ENCODE results near the gene SLC46A2. TPM values are rescaled to one million over a fixed set of nuclear protein-coding genes. Genes with fewer than 3 reads are reported as not detected.
A peak's percentile ranks its signal among the peaks of the same experiment; 100 is the strongest.

The SLC46A2 gene
- total and polyA plus RNA-seq, 9 of the 15 experiments (the other 6 are each of a cell fraction or from before 2014, with no cell fraction given): not detected

GRCh38 chr9:112846528-112847488, 43.9 kb downstream of the SLC46A2 start:
- Histone ChIP-seq H2AFZ (ENCODE audit: low read depth, low read length) (no peak overlapping the region), H3K27me3 (ENCODE audit: control insufficient read depth in 2 of 2, insufficient read depth in 2 of 2, low read length in 2 of 2) (no peaks in the 10 kb centered on the region), H3K27ac (ENCODE audit: extremely low read depth, low read depth, low read length) (no peak overlapping the region), H3K9me1 (ENCODE audit: control insufficient read depth, insufficient read depth, low read length) (no peaks in the 10 kb centered on the region), H3K4me1 (replicated peaks in 1 of 2; ENCODE audit: control insufficient read depth in 2 of 2, insufficient read depth in 2 of 2, low read length in 2 of 2) (peaks cover 0 to 5% of the 10 kb centered on the region in 2 experiments; a peak in 2 of 5 replicates), H4K20me1 (replicated peaks; ENCODE audit: control insufficient read depth, insufficient read depth, low read length) (no peaks in the 10 kb centered on the region), H3K4me2 (ENCODE audit: insufficient read depth, low read length) (no peak overlapping the region), H3K36me3 (ENCODE audit: control insufficient read depth, insufficient read depth, low read length) (no peaks in the 10 kb centered on the region), H3K9me3 (replicated peaks; ENCODE audit: control insufficient read depth, insufficient read depth, low read depth, low read length) (no peaks in the 10 kb centered on the region), H3K9ac (ENCODE audit: insufficient read depth in 1 of 2, low read depth in 2 of 2, low read length in 2 of 2) (no peak overlapping the region), H3K79me2 (ENCODE audit: control insufficient read depth, insufficient read depth, low read length) (no peaks in the 10 kb centered on the region), H3K4me3 (no peak overlapping the region)
- TF ChIP-seq ZNF75A (CRISPR knock-in tag; IDR thresholded peaks at IDR 0.05): no peak
- DNase-seq (ENCODE audit: extremely low read depth in 1 of 4, low spot score in 3 of 4) (no peak), FAIRE-seq (no peak), ATAC-seq (no peak)
- no TSS peak for BruUV-seq (replicated peaks)
- CTCF ChIA-PET (ENCODE audit: low intra/inter-chr PET ratio): no interaction called here
- POLR2A ChIA-PET: no interaction called here
- intact Hi-C loops (cut with micrococcal nuclease) (no loop called here), in situ Hi-C loops (cut with MboI) (no loop called here)
- 60% methylated on average over 13 of the region's 14 CpGs for WGBS (ENCODE audit: insufficient coverage, low coverage, missing lambda C conversion rate)

- no peaks in the 10 kb centered on the region for H3K9me3 ChIP-seq (replicated peaks; ENCODE audit: control insufficient read depth, insufficient read depth, low read depth, low read length)
- H3K27me3 ChIP-seq (ENCODE audit: control insufficient read depth in 2 of 2, insufficient read depth in 2 of 2, low read length in 2 of 2): no peaks in the 10 kb centered on the region
- FAIRE-seq (peak; percentile 92), DNase-seq (ENCODE audit: extremely low read depth in 1 of 4, low spot score in 3 of 4) (peak; percentile 83 to 88 (median 86)), ATAC-seq (peak; percentile 96)
- no peaks in the 10 kb centered on the region for H4K20me1 ChIP-seq (replicated peaks; ENCODE audit: control insufficient read depth, insufficient read depth, low read length)
- POLR2A ChIA-PET: no interaction called here
- CTCF ChIA-PET (ENCODE audit: low intra/inter-chr PET ratio): interaction anchor here (0.7 to 3.3 kb wide), 6 partner anchors 38 to 298 kb away, joined by 3 to 13 read pairs (median 6); no protein-coding TSS in a partner anchor
- H3K9ac ChIP-seq (ENCODE audit: insufficient read depth in 1 of 2, low read depth in 2 of 2, low read length in 2 of 2): no peak overlapping the region
- H3K36me3 ChIP-seq (ENCODE audit: control insufficient read depth, insufficient read depth, low read length): no peaks in the 10 kb centered on the region
- in situ Hi-C loops (cut with MboI) (no loop called here), intact Hi-C loops (cut with micrococcal nuclease) (loop anchor here (1.0 kb wide), 2 partner anchors 42 to 58 kb away; no protein-coding TSS in a partner anchor)
- no peak overlapping the region for H3K4me3 ChIP-seq
- 15% methylated on average over 15 of the region's 15 CpGs for WGBS (ENCODE audit: insufficient coverage, low coverage, missing lambda C conversion rate)
- no TSS peak for BruUV-seq (replicated peaks)
- peak overlapping the region; percentile 86 for H2AFZ ChIP-seq (ENCODE audit: low read depth, low read length)
- H3K9me1 ChIP-seq (ENCODE audit: control insufficient read depth, insufficient read depth, low read length): no peaks in the 10 kb centered on the region
- H3K27ac ChIP-seq (ENCODE audit: extremely low read depth, low read depth, low read length): 0 out of 3 replicates have a peak overlapping the region, but pooled peaks have one; percentile 14
- H3K4me1 ChIP-seq (replicated peaks in 1 of 2; ENCODE audit: control insufficient read depth in 2 of 2, insufficient read depth in 2 of 2, low read length in 2 of 2): peaks cover 0 to 5% of the 10 kb centered on the region in 2 experiments; a peak in 2 of 5 replicates
- no peak overlapping the region for H3K4me2 ChIP-seq (ENCODE audit: insufficient read depth, low read length)
- H3K79me2 ChIP-seq (ENCODE audit: control insufficient read depth, insufficient read depth, low read length): no peaks in the 10 kb centered on the region
- peak; percentile 70 for TF ChIP-seq GABPA (tag; conservative IDR thresholded peaks at IDR 0.05; ENCODE audit: low read depth)
- no peak for TF ChIP-seq PBX2 (CRISPR knock-in tag; IDR thresholded peaks at IDR 0.05; ENCODE audit: low read depth)
- TF ChIP-seq PBX2 (tag; conservative IDR thresholded peaks at IDR 0.05; ENCODE audit: low read depth): no peak
- no peak for TF ChIP-seq PREB (CRISPR knock-in tag; IDR thresholded peaks at IDR 0.05)
- TF ChIP-seq CBX3 (IDR thresholded peaks at IDR 0.05; ENCODE audit: borderline replicate concordance in 1 of 2, low read length in 2 of 2): peak in 1 of 2 experiments; percentile 88; a peak in 2 of 3 replicates
- 0 out of 2 replicates have a peak, but pooled peaks have one; percentile 35 for TF ChIP-seq CREM (IDR thresholded peaks at IDR 0.05; ENCODE audit: low read depth)
These were observed 45.7 kb downstream of the SLC46A2 start for GRCh38 chr9:112844771-112845542.
